Peyer's patch (tissue), 4 donors: ENCODE data around the gene CDC42EP3. TPM values are rescaled to one million over a fixed set of nuclear protein-coding genes. Genes with fewer than 3 reads are reported as not detected.

Experiments used
- DNase-seq, 3 donors: peaks; one replicate each; pipeline ENCODE4 v3.0.0-alpha.2; 2017 to 2019
- H3K27ac ChIP-seq, 4 donors: fragments of 200-600 bp; sonication (generic); one replicate each; pipeline ENCODE4 v1.5.1; 2016 to 2019
- H3K27me3 ChIP-seq, 2 donors: fragments of 200-600 bp; sonication (generic); one replicate each; pipeline ENCODE4 v1.5.1; 2019
- H3K36me3 ChIP-seq, 3 donors: fragments of 200-600 bp; sonication (generic); one replicate each; pipeline ENCODE4 v1.5.1; 2016 to 2019
- H3K4me1 ChIP-seq, 4 donors: fragments of 200-600 bp; sonication (generic); one replicate each; pipeline ENCODE4 v1.5.1; 2016 to 2019
- H3K4me3 ChIP-seq, 4 donors: fragments of 200-600 bp; sonication (generic); 1 replicate in 3 of 4; 2 replicates in 1 of 4; pipeline ENCODE4 v1.5.1; 2016 to 2019; ENCODE audit warnings: mild to moderate bottlenecking in 1 of 4
- H3K9me3 ChIP-seq, 4 donors: fragments of 200-600 bp; sonication (generic); one replicate each; pipeline ENCODE4 v1.5.1; 2016 to 2019; ENCODE audit warnings: mild to moderate bottlenecking in 1 of 4
- CTCF ChIP-seq, 6 experiments: fragments of 450-650 bp in 4 of 6; fragments of 200-600 bp in 2 of 6; sonication (generic) in 1 of 6; IDR thresholded peaks; one replicate each; pipeline ENCODE4 v1.5.1; 2017 to 2019; ENCODE audit warnings: antibody characterized with exemption in 6 of 6, mild to moderate bottlenecking in 3 of 6, moderate library complexity in 1 of 6
- POLR2A ChIP-seq, 2 donors: fragments of 450-650 bp; IDR thresholded peaks; one replicate each; pipeline ENCODE4 v1.5.1; 2017; ENCODE audit warnings: antibody characterized with exemption in 2 of 2, mild to moderate bottlenecking in 2 of 2, moderate library complexity in 2 of 2
- total RNA-seq, 4 donors: library from RNA; depleted of rRNA; stranded (reverse); fragments of >200 nt; gene quantifications; one replicate each; pipeline ENCODE4 v1.1.0, GENCODE V29; 2016

Gene CDC42EP3
- total RNA-seq, 4 donors from 2014 or later = 7.0 to 9.5 (median 7.6) TPM

- Histone ChIP-seq H3K9me3 (no peaks in the 10 kb centered on the region), H3K4me3 (no peak overlapping the region), H3K27ac (peak overlapping the region in 3 of 4 donors; percentile 25 to 72 (median 50)), H3K36me3 (no peaks in the 10 kb centered on the region), H3K4me1 (peaks cover 0 to 8% (median 7%) of the 10 kb centered on the region in 4 donors), H3K27me3 (no peaks in the 10 kb centered on the region)
- TF ChIP-seq CTCF (IDR thresholded peaks at IDR 0.05) (no peak), POLR2A (IDR thresholded peaks at IDR 0.05) (no peak)
- DNase-seq = no peak
These were observed 54.1 kb downstream of the CDC42EP3 start for GRCh38 chr2:37617119-37617892.

- Histone ChIP-seq H3K27ac (peak overlapping the region in 2 of 4 donors; percentile 50 to 72), H3K4me1 (peaks cover 0 to 8% (median 7%) of the 10 kb centered on the region in 4 donors), H3K27me3 (no peaks in the 10 kb centered on the region), H3K36me3 (no peaks in the 10 kb centered on the region), H3K9me3 (no peaks in the 10 kb centered on the region), H3K4me3 (no peak overlapping the region)
- no peak for TF ChIP-seq POLR2A (IDR thresholded peaks at IDR 0.05)
- no peak for DNase-seq
These were observed 54.8 kb downstream of the CDC42EP3 start for GRCh38 chr2:37616677-37617005.

- Histone ChIP-seq H3K27ac (peak overlapping the region in 2 of 4 donors; percentile 50 to 72), H3K4me3 (no peak overlapping the region), H3K4me1 (peaks cover 0 to 8% (median 7%) of the 10 kb centered on the region in 4 donors)
These were observed 55.4 kb downstream of the CDC42EP3 start for GRCh38 chr2:37615804-37616676.

GRCh38 chr2:37614061-37614738 is 57.2 kb downstream of the CDC42EP3 start:
- DNase-seq = no peak
- Histone ChIP-seq H3K4me1 (peaks cover 0 to 8% (median 7%) of the 10 kb centered on the region in 4 donors), H3K27me3 (no peaks in the 10 kb centered on the region), H3K4me3 (no peak overlapping the region), H3K27ac (no peak overlapping the region), H3K9me3 (no peaks in the 10 kb centered on the region), H3K36me3 (no peaks in the 10 kb centered on the region)
- TF ChIP-seq CTCF (IDR thresholded peaks at IDR 0.05) (no peak), POLR2A (IDR thresholded peaks at IDR 0.05) (no peak)

More at GRCh38 chr2:37615804-37616676, 55.4 kb downstream of the CDC42EP3 start:
- no peaks in the 10 kb centered on the region for H3K36me3 ChIP-seq
- no peaks in the 10 kb centered on the region for H3K27me3 ChIP-seq
- H3K9me3 ChIP-seq = no peaks in the 10 kb centered on the region
- DNase-seq = peak in 2 of 3 donors; percentile 83 to 84
- no peak for TF ChIP-seq POLR2A (IDR thresholded peaks at IDR 0.05)
- TF ChIP-seq CTCF (IDR thresholded peaks at IDR 0.05) = no peak

- H3K36me3 ChIP-seq = no peaks in the 10 kb centered on the region
- TF ChIP-seq CTCF (IDR thresholded peaks at IDR 0.05) (no peak), POLR2A (IDR thresholded peaks at IDR 0.05) (no peak)
- DNase-seq = no peak
- H3K4me1 ChIP-seq = peaks cover 0 to 8% (median 7%) of the 10 kb centered on the region in 4 donors
- no peak overlapping the region for H3K4me3 ChIP-seq
- no peak overlapping the region for H3K27ac ChIP-seq
- H3K9me3 ChIP-seq = no peaks in the 10 kb centered on the region
- H3K27me3 ChIP-seq = no peaks in the 10 kb centered on the region
These were observed 59.1 kb downstream of the CDC42EP3 start for GRCh38 chr2:37612382-37612781.
